HepG2 (cell line): ENCODE results near the gene WDR37. TPM values are rescaled to one million over a fixed set of nuclear protein-coding genes. Genes with fewer than 3 reads are reported as not detected.

Experiments
- ATAC-seq: fragments of 200-7000 bp; cut with Tn5 transposase; 3 replicates; pipeline ENCODE4 v1.9.1; 2020; ENCODE audit warnings: mild to moderate bottlenecking, moderate library complexity
- BruUV-seq: library from RNA; stranded (reverse); fragments of 400-500 nt; replicated peaks from 2 replicates; lab custom pipeline; 2021; lab: Mats Ljungman, UMichigan
- CTCF ChIA-PET: fragments of 300-600 bp; formaldehyde crosslinking; extraction: SDS; loops from one replicate; lab custom pipeline; 2021; ENCODE audit warnings: low total read pairs, inconsistent platforms, low intra/inter-chr PET ratio; lab: Yijun Ruan, JAX
- POLR2A ChIA-PET: fragments of 350-600 bp; sonication (Branson Sonifier 250); formaldehyde crosslinking; loops from one replicate; lab custom pipeline; 2020; ENCODE audit warnings: antibody characterized with exemption, inconsistent platforms; lab: Yijun Ruan, JAX
- DNase-seq: peaks from one replicate; pipeline ENCODE4 v3.0.0-alpha.2; 2015; ENCODE audit warnings: low spot score
- FAIRE-seq: peaks from 3 replicates; lab custom pipeline; 2011; peaks lifted over from hg19 to GRCh38; lab: Jason Lieb, UNC
- H2AFZ ChIP-seq: one replicate; pipeline ENCODE4 v1.6.1; 2011; ENCODE audit warnings: low read length, inconsistent platforms
- H3K27ac ChIP-seq: fragments of 300-600 bp; 3 replicates; pipeline ENCODE4 v1.8.0; 2011; ENCODE audit warnings: mixed run types, mild to moderate bottlenecking, mixed read lengths, low read length, inconsistent platforms; ENCODE audit not compliant: insufficient read depth; ENCODE audit errors: extremely low read length
- H3K27me3 ChIP-seq, 2 experiments: fragments of 200-600 bp in 1 of 2; 2 replicates in 1 of 2; 3 replicates in 1 of 2; pipeline versions ENCODE4 v1.6.0 to v1.8.0; 2011; ENCODE audit warnings: low read length in 2 of 2, mild to moderate bottlenecking in 2 of 2, moderate library complexity in 2 of 2, inconsistent platforms in 1 of 2; ENCODE audit not compliant: insufficient read depth in 2 of 2, control insufficient read depth in 1 of 2
- H3K36me3 ChIP-seq, 2 experiments: fragments of 200-600 bp in 1 of 2; replicated peaks in 1 of 2; 2 replicates in 1 of 2; 3 replicates in 1 of 2; pipeline versions ENCODE4 v1.5.1 to v1.8.0; 2011; ENCODE audit warnings: low read length in 2 of 2, inconsistent platforms in 1 of 2; ENCODE audit not compliant: insufficient read depth in 2 of 2, control insufficient read depth in 1 of 2
- H3K4me1 ChIP-seq: 2 replicates; pipeline ENCODE4 v1.5.1; 2012; ENCODE audit warnings: low read length, inconsistent platforms; ENCODE audit not compliant: insufficient read depth
- H3K4me2 ChIP-seq: 2 replicates; pipeline ENCODE4 v1.6.0; 2011; ENCODE audit warnings: low read depth, low read length, inconsistent platforms
- H3K4me3 ChIP-seq, 3 experiments: fragments of 200-600 bp in 1 of 3; sonication (generic), shearing (Covaris generic) in 1 of 3; replicated peaks in 1 of 3; 2 replicates each; pipeline ENCODE4 v1.5.1; 2011 to 2016; ENCODE audit warnings: low read length in 3 of 3, inconsistent platforms in 2 of 3, low read depth in 2 of 3, mild to moderate bottlenecking in 2 of 3, control low read depth in 1 of 3, mixed read lengths in 1 of 3; ENCODE audit not compliant: insufficient read depth in 1 of 3
- H3K79me2 ChIP-seq: one replicate; pipeline ENCODE4 v1.6.1; 2011; ENCODE audit warnings: low read length, inconsistent platforms; ENCODE audit not compliant: insufficient read depth
- H3K9ac ChIP-seq: 2 replicates; pipeline ENCODE4 v1.6.0; 2011; ENCODE audit warnings: mild to moderate bottlenecking, low read depth, low read length, inconsistent platforms; ENCODE audit not compliant: insufficient read depth
- H3K9me3 ChIP-seq: 2 replicates; pipeline ENCODE4 v1.5.1; 2012; ENCODE audit warnings: mild to moderate bottlenecking, low read length
- H4K20me1 ChIP-seq: 2 replicates; pipeline ENCODE4 v1.6.0; 2011; ENCODE audit warnings: inconsistent platforms, mild to moderate bottlenecking, low read length, moderate library complexity; ENCODE audit not compliant: insufficient read depth
- ATF4 ChIP-seq, 2 experiments: fragments of 450-650 bp in 1 of 2; sonication (generic) in 1 of 2; formaldehyde crosslinking; IDR thresholded peaks; 2 replicates each; pipeline versions ENCODE4 v1.5.0 to v1.8.0; 2020 to 2022; ENCODE audit warnings: mild to moderate bottlenecking in 1 of 2, missing genetic modification reagents in 1 of 2
- DMAP1 ChIP-seq: IDR thresholded peaks from 2 replicates; pipeline ENCODE4 v1.6.1; 2016
- EED ChIP-seq: sonication (generic); formaldehyde crosslinking; IDR thresholded peaks from 2 replicates; pipeline ENCODE4 v1.5.0; 2020; ENCODE audit warnings: mild to moderate bottlenecking, missing genetic modification reagents
- FLYWCH1 ChIP-seq: sonication (generic); formaldehyde crosslinking; IDR thresholded peaks from 2 replicates; pipeline ENCODE4 v1.8.1; 2023; ENCODE audit warnings: mild to moderate bottlenecking, missing genetic modification reagents
- IKZF1 ChIP-seq: fragments of 450-650 bp; IDR thresholded peaks from 2 replicates; pipeline ENCODE4 v1.7.1; 2016
- JUN ChIP-seq: sonication (generic); formaldehyde crosslinking; IDR thresholded peaks from 2 replicates; pipeline ENCODE4 v1.4.0; 2020; ENCODE audit warnings: mild to moderate bottlenecking, missing genetic modification reagents
- SMC3 ChIP-seq: IDR thresholded peaks from 2 replicates; pipeline ENCODE4 v1.6.1; 2011; ENCODE audit warnings: low read length, improper control_type of control experiment
- SNAI1 ChIP-seq: sonication (generic); formaldehyde crosslinking; IDR thresholded peaks from 2 replicates; pipeline ENCODE4 v1.5.0; 2020; ENCODE audit warnings: mild to moderate bottlenecking, missing genetic modification reagents, borderline replicate concordance
- SP5 ChIP-seq: IDR thresholded peaks from 2 replicates; pipeline ENCODE4 v1.6.1; 2016; ENCODE audit warnings: low read depth, borderline replicate concordance
- ZFP37 ChIP-seq: sonication (generic); formaldehyde crosslinking; IDR thresholded peaks from 2 replicates; pipeline ENCODE4 v1.4.0; 2020; ENCODE audit warnings: missing genetic modification reagents, borderline replicate concordance
- ZNF12 ChIP-seq: sonication (generic); formaldehyde crosslinking; IDR thresholded peaks from 2 replicates; pipeline ENCODE4 v1.5.0; 2020; ENCODE audit warnings: missing genetic modification reagents
- ZNF234 ChIP-seq: sonication (generic); formaldehyde crosslinking; conservative IDR thresholded peaks from 2 replicates; pipeline ENCODE4 v1.5.1; 2020; ENCODE audit warnings: mild to moderate bottlenecking, missing genetic modification reagents
- ZNF24 ChIP-seq: fragments of 450-650 bp; IDR thresholded peaks from 2 replicates; pipeline ENCODE4 v1.6.1; 2017; ENCODE audit warnings: antibody characterized with exemption, mild to moderate bottlenecking
- ZNF414 ChIP-seq: sonication (generic); formaldehyde crosslinking; IDR thresholded peaks from 2 replicates; pipeline ENCODE4 v1.5.0; 2020; ENCODE audit warnings: missing genetic modification reagents
- ZNF629 ChIP-seq: sonication (generic); formaldehyde crosslinking; conservative IDR thresholded peaks from 2 replicates; pipeline ENCODE4 v1.5.0; 2020; ENCODE audit warnings: missing genetic modification reagents
- ZSCAN9 ChIP-seq: IDR thresholded peaks from 2 replicates; pipeline ENCODE4 v1.6.1; 2016; ENCODE audit warnings: borderline replicate concordance
- ZUFSP ChIP-seq: sonication (generic); formaldehyde crosslinking; IDR thresholded peaks from 2 replicates; pipeline ENCODE4 v1.9.0; 2021; ENCODE audit warnings: missing genetic modification reagents, mild to moderate bottlenecking, borderline replicate concordance
- WGBS: methylation state at CpG from one replicate; pipeline ENCODE4 v1.1.6; 2017; ENCODE audit warnings: low lambda C conversion rate; 5-methylcytosine and 5-hydroxymethylcytosine counted together
- in situ Hi-C: cut with HindIII; loops from 2 replicates; pipeline ENCODE4 v1.10.0; 2017; ENCODE audit warnings: low pct_unique_long_range_greater_than_20kb; ENCODE audit not compliant: extremely low pct_ligation_motif_present
- intact Hi-C: fragments of 100-400 bp; cut with micrococcal nuclease; formaldehyde crosslinking; loops from one replicate; pipeline ENCODE4 v1.10.0; 2022; ENCODE audit not compliant: unreplicated experiment
- polyA plus RNA-seq, 8 experiments: library from polyadenylated mRNA; depleted of rRNA in 3 of 8; stranded (reverse) in 7 of 8; unstranded in 1 of 8; fragments of >200 nt; fragmentation: Illumina TruSeq in 4 of 8; extraction: Trizol in 4 of 8; gene quantifications; 2 replicates each; pipeline versions ENCODE4 v1.2.1 to v1.2.3, GENCODE V29; 2011 to 2016; ENCODE audit warnings: low read depth in 4 of 8, missing spikeins in 1 of 8, mixed read lengths in 1 of 8; ENCODE audit not compliant: insufficient read depth in 1 of 8
- total RNA-seq, 5 experiments: library from RNA; depleted of rRNA; stranded (reverse); fragments of >200 nt; fragmentation: Illumina TruSeq; extraction: Trizol; gene quantifications; 2 replicates each; pipeline ENCODE4 v1.2.3, GENCODE V29; 2016; ENCODE audit warnings: low read depth in 1 of 5
- TF ChIP-seq, protein P1 (sequence below): sonication (generic); formaldehyde crosslinking; conservative IDR thresholded peaks from 2 replicates; pipeline ENCODE4 v1.8.0; 2022; ENCODE audit warnings: mild to moderate bottlenecking, moderate library complexity, missing genetic modification reagents

WDR37 gene
- total and polyA plus RNA-seq, 2 of the 13 experiments (the other 11 are each of a cell fraction or from before 2014, with no cell fraction given): 5.9 to 7.5 TPM

GRCh38 chr10:1022413-1022812 lies 33.8 kb upstream of the WDR37 start:
- POLR2A ChIA-PET: no interaction called here
- H3K4me2 ChIP-seq: no peak overlapping the region; the same call in 1 of the 2 replicates
- H2AFZ ChIP-seq: no peak overlapping the region
- no peak overlapping the region for H3K9ac ChIP-seq
- WGBS: 79% methylated on average over 8 of the region's 12 CpGs
- no peaks in the 10 kb centered on the region for H4K20me1 ChIP-seq
- in situ Hi-C loops (no loop called here), intact Hi-C loops (no loop called here)
- H3K9me3 ChIP-seq: no peaks in the 10 kb centered on the region
- H3K79me2 ChIP-seq: no peaks in the 10 kb centered on the region
- no peaks in the 10 kb centered on the region for H3K4me1 ChIP-seq
- H3K27me3 ChIP-seq: no peaks in the 10 kb centered on the region
- H3K4me3 ChIP-seq: no peak overlapping the region
- FAIRE-seq (no peak), ATAC-seq (peak; percentile 28), DNase-seq (no peak)
- TF ChIP-seq DMAP1 (CRISPR knock-in tag) (no peak), SMC3 (no peak), ZFP37 (CRISPR knock-in tag) (no peak), JUN (no peak), SNAI1 (CRISPR knock-in tag) (no peak), ZSCAN9 (no peak), ZNF414 (CRISPR knock-in tag) (no peak), IKZF1 (no peak), ZNF234 (no peak), ZNF24 (no peak), ATF4 (CRISPR knock-in tag; IDR thresholded peaks at IDR 0.05) (no peak), ZUFSP (CRISPR knock-in tag) (no peak), FLYWCH1 (CRISPR knock-in tag) (no peak), ZNF12 (CRISPR knock-in tag) (no peak), SP5 (CRISPR knock-in tag) (no peak), ZNF629 (CRISPR knock-in tag) (no peak), EED (CRISPR knock-in tag) (no peak)
- TF ChIP-seq, protein P1, sequence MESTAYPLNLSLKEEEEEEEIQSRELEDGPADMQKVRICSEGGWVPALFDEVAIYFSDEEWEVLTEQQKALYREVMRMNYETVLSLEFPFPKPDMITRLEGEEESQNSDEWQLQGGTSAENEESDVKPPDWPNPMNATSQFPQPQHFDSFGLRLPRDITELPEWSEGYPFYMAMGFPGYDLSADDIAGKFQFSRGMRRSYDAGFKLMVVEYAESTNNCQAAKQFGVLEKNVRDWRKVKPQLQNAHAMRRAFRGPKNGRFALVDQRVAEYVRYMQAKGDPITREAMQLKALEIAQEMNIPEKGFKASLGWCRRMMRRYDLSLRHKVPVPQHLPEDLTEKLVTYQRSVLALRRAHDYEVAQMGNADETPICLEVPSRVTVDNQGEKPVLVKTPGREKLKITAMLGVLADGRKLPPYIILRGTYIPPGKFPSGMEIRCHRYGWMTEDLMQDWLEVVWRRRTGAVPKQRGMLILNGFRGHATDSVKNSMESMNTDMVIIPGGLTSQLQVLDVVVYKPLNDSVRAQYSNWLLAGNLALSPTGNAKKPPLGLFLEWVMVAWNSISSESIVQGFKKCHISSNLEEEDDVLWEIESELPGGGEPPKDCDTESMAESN (CRISPR knock-in tag): no peak
- CTCF ChIA-PET: interaction anchor here (0.6 kb wide), 1 partner anchor 19 kb away, joined by 3 read pairs; no protein-coding TSS in a partner anchor
- H3K27ac ChIP-seq: no peak overlapping the region
- BruUV-seq: no TSS peak
- peaks cover 5 to 13% of the 10 kb centered on the region in 2 experiments; a peak in 4 of 5 replicates for H3K36me3 ChIP-seq
